GM18499 (cell line): Measurements from ENCODE around the gene DACH1.

Source experiments
- ATAC-seq: cut with Tn5 transposase; IDR thresholded peaks from one replicate; pipeline ENCODE4 v1.9.1; 2021; ENCODE audit warnings: moderate number of reproducible peaks; ENCODE audit not compliant: insufficient read depth, unreplicated experiment

The DACH1 gene

GRCh38 chr13:71457645-71458044 lies 409.4 kb downstream of the DACH1 start:
- ATAC-seq, result no peak

GRCh38 chr13:71456136-71456535 lies 410.9 kb downstream of the DACH1 start:
- ATAC-seq, result no peak

GRCh38 chr13:71454509-71454908 lies 412.5 kb downstream of the DACH1 start:
- ATAC-seq, result no peak

- ATAC-seq, result no peak
These were observed 418.8 kb downstream of the DACH1 start for GRCh38 chr13:71448080-71448630.

GRCh38 chr13:71437704-71438103 lies 429.3 kb downstream of the DACH1 start:
- no peak for ATAC-seq

- ATAC-seq, result no peak
These were observed 436.3 kb downstream of the DACH1 start for GRCh38 chr13:71430681-71431080.

GRCh38 chr13:71417205-71417604 lies 449.8 kb downstream of the DACH1 start:
- no peak for ATAC-seq

- ATAC-seq, result no peak
These were observed 454.8 kb downstream of the DACH1 start for GRCh38 chr13:71412231-71412630.

GRCh38 chr13:71408416-71408815 lies 458.6 kb downstream of the DACH1 start:
- ATAC-seq, result no peak

- no peak for ATAC-seq
These were observed 467.3 kb downstream of the DACH1 start for GRCh38 chr13:71399631-71400215.

GRCh38 chr13:71396149-71396548 lies 470.9 kb downstream of the DACH1 start:
- ATAC-seq, result no peak

GRCh38 chr13:71395053-71395452 lies 472.0 kb downstream of the DACH1 start:
- no peak for ATAC-seq

GRCh38 chr13:71394176-71394575 lies 472.8 kb downstream of the DACH1 start:
- ATAC-seq, result no peak
